GM21528 (cell line): ENCODE data around the gene IRGC.

Source experiments
- ATAC-seq: cut with Tn5 transposase; IDR thresholded peaks from one replicate; pipeline ENCODE4 v1.9.1; 2021; ENCODE audit warnings: mild to moderate bottlenecking, moderate library complexity; ENCODE audit not compliant: unreplicated experiment, low FRiP score

IRGC gene

GRCh38 chr19:43751466-43752220 lies 35.8 kb downstream of the IRGC start:
- no peak for ATAC-seq

GRCh38 chr19:43752287-43752875 lies 36.5 kb downstream of the IRGC start:
- ATAC-seq: no peak

GRCh38 chr19:43754253-43754502 lies 38.3 kb downstream of the IRGC start:
- ATAC-seq: no peak

GRCh38 chr19:43754503-43755255 lies 38.8 kb downstream of the IRGC start, which contains the start of gene SMG9:
SMG9 (minus strand) TSS chr19:43754962; CDS start chr19:43750741, 4,221 bp downstream.
- peak; percentile 54 for ATAC-seq

GRCh38 chr19:43755256-43755801 lies 39.5 kb downstream of the IRGC start:
- ATAC-seq: peak; percentile 22

GRCh38 chr19:43759515-43759914 lies 43.6 kb downstream of the IRGC start:
- no peak for ATAC-seq

- ATAC-seq: no peak
These were observed 45.1 kb downstream of the IRGC start for GRCh38 chr19:43760941-43761340.

GRCh38 chr19:43762814-43763213 lies 46.9 kb downstream of the IRGC start:
- ATAC-seq: no peak

GRCh38 chr19:43763473-43763939 lies 47.6 kb downstream of the IRGC start:
- no peak for ATAC-seq

GRCh38 chr19:43764684-43765083 lies 48.8 kb downstream of the IRGC start:
- ATAC-seq: peak; percentile 1

GRCh38 chr19:43765109-43765876 lies 49.4 kb downstream of the IRGC start:
- ATAC-seq: peak; percentile 64

- no peak for ATAC-seq
These were observed 50.8 kb downstream of the IRGC start for GRCh38 chr19:43766755-43767043.

- no peak for ATAC-seq
These were observed 51.4 kb downstream of the IRGC start for GRCh38 chr19:43767316-43767715.

GRCh38 chr19:43767818-43768217 lies 51.9 kb downstream of the IRGC start:
- ATAC-seq: no peak

GRCh38 chr19:43768273-43769050 lies 52.6 kb downstream of the IRGC start:
- ATAC-seq: no peak

GRCh38 chr19:43769256-43769655 lies 53.4 kb downstream of the IRGC start:
- no peak for ATAC-seq
